GM19351 (cell line): ENCODE data around the gene SARS1.

Experiments used
- ATAC-seq: cut with Tn5 transposase; IDR thresholded peaks from one replicate; pipeline ENCODE4 v1.9.1; 2021; ENCODE audit warnings: mild to moderate bottlenecking, moderate library complexity; ENCODE audit not compliant: unreplicated experiment

SARS1 gene

DNA sequence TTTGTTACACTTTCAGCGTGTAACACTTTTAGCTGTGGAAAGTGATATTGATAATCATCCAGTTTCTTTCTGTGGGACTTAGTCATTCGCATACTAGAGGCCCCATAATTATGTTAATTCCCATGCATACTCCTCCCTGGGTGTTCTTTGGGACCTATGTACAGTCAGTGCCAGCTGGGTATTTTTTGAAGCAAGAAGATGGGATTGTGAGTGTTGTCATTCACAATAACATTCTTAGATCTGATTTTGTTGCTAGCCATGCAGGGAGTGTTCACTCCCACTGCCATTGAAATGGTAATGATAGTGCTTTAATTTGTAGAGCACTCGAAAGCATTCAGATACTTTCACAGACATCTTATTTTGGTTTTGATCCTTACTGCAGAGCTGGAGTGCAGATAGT lies 11.6 kb downstream of the SARS1 start:
- no peak for ATAC-seq

DNA sequence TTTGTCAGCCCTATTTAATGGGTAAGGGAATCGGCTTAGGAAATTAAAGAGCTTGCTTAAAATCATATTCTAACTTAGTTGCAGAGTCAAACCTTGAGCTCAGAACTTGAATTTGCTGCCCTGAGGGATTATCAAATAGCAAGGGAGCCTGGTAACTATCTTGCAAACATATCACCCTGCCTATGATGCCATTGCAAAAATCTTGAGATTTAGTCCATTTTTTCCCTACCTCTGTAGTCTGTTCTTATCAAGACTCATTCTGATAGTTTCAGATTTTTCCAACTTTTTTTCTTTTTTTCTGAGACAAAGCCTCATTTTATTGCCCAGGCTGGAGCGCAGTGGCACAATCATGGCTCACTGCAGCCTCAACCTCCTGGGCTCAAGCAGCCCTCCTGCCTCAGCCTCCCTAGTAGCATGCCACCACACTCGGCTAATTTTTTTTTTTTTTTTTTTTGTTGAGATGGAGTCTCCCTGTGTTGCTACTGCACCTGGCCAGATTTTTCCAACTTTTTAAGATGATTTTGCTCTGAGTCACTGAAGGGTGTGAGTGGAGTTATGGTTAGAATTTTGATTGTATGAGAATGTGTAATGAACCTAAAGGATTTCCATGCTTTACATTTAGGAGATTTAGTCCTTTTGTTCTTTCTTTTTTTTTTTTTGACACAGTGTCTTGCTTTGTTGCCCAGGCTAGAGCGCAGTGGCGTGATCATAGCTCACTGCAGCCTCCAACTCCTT lies 12.2 kb downstream of the SARS1 start:
- no peak for ATAC-seq

DNA sequence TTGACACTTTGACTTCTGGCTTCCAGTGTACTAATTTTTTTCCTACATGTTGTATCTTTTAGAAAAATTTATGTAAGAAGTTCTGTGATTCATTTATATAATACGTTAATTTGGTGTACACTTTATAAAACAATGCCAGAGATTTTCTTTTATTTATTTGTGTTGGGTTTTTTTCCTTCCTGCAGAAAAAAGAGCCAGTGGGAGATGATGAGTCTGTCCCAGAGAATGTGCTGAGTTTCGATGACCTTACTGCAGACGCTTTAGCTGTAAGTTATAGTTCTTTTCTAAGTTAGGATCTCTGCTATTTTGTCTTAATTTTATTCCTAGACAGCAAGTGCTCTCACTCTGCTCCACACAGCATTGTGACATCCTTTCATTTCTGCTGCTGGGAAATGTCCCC lies 14.4 kb downstream of the SARS1 start:
- ATAC-seq = no peak

DNA sequence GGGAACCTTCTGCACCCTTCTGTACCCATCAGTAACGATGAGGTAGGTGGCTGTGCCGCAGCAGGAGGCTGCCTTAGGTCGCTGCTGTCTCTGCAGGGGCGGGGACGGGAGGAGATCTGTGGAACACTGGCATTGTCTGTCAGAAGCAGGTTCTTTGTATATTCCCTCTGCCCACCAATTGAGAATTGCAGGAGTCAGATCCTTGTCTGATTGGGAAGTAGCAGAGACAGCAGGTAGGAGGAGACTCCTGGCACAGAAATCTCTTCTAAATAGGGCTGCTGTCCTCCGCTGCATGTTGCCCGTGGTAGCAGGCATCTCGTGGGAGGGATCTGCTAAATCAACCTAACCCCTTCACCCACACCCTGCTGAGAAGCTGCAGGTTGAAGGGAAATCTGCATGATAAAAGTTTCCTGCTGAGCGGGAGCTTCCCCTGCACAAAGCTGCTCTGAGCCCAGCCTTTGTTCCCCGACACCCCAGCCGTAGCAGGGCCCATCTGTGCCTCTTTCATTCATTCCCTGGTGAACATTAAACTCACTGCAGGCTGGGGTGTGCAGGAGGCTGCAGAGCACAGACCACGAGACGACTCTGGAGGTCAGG lies 15.9 kb downstream of the SARS1 start:
- no peak for ATAC-seq

DNA sequence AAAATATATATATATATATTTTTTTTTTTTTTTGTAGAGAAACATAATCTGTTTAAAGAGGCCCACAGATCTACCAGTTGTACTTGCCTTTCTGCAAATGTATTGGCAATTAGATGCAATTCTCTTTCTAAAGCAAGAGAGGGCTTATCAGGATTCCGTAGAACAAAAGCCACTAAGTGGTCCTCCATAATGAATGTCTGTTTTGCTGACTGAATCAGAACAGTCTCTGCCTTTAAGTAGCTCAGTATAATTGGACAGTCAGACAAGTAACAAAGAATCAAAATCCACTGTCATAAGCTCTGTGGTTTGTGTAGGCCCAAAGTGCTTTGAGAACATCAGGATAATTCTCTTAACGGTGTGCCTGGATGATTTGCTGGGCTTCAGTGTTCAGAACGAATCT lies 17.3 kb downstream of the SARS1 start:
- no peak for ATAC-seq

DNA sequence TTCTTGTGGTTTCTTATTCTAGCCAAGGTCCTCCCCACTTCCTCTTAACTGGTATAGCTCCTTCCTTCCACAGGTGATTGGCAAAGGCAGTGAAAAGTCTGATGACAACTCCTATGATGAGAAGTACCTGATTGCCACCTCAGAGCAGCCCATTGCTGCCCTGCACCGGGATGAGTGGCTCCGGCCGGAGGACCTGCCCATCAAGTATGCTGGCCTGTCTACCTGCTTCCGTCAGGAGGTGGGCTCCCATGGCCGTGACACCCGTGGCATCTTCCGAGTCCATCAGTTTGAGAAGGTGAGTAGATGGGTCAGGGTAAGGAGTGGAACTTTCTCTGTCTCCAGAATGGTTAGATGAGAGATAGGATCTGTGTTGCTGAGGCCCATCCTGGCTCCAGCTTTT lies 21.4 kb downstream of the SARS1 start:
- no peak for ATAC-seq

DNA sequence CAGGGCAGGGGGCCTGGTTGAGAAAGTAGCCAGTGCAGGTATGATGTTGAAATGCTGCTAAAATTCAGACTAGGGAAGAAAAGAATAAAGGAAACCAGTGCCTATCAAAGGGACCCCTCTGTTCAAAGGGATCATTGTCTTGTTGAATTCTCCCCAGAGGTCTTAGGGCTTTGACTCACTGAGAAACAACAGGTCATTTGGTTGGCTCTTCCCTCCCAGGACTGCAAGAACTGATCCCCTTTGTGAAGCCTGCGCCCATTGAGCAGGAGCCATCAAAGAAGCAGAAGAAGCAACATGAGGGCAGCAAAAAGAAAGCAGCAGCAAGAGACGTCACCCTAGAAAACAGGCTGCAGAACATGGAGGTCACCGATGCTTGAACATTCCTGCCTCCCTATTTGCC lies 23.8 kb downstream of the SARS1 start:
- no peak for ATAC-seq

DNA sequence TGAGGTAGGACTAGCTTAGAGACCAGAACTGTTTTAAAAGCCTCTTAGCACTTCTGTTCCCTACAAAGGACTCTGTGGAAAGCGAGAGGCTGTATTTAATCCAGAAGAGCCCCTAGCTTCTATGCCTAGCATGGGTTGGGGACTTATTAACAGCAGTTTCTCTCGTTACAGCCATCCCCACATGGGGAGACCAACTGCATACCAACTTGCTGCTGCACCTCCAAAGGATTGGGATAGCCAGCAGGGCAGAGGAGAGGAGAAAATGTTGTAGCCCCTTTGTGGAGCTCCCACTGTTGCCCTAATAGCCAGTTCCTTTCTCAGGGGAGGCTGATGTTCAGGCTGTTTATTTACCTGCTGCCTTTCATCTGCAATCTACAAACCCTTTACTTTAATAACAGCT lies 24.7 kb downstream of the SARS1 start:
- ATAC-seq = no peak

DNA sequence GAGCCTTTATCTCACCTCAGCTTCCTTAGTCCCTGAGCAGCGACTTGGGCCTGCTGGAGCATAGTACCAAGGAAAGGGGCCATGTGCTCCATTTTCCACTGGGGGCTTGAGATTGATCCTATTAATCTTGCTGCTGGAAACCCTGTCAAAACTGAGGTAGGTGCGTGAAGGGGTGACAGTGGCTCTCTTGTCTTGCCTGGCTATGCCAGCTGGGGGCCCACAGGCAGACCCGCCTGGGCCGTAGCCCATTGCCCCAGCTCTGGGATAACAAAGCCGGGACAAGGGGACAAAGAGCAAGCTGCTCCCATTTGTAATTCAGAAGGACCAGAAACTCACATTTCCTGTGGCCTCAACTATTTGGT lies 25.3 kb downstream of the SARS1 start:
- no peak for ATAC-seq

DNA sequence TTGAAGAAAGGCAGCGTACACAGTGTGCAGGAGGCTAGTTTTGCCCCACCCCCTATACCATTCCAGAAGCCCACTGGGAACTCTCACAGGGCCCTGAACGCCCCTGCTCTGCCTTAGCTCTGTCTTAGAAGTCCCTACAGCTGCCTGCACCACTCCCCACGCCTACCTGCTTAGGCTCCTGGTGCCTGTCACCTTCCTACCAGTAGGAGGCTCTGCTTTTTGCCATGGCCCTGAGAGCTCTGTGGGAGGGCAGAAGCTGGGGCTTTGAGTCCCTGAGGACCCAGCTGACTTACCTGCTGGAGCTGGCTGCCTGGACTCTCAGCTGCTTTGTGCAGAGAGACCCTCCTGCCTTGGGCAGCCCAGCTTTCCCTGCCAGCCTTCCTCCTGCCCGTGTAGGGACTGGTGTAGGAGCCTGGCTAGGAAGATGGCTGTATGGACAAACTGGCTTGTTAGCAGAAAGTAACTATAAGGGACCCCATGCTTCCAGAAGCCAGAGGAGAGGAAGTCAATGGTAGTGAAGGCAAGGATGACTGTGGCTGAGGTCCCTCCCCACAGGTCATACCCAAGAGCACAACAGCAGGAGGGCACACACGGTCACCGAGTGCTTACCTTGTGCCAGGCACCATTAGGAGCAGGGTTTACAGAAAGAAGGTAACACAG lies 25.8 kb downstream of the SARS1 start:
- peak; percentile 74 for ATAC-seq

DNA sequence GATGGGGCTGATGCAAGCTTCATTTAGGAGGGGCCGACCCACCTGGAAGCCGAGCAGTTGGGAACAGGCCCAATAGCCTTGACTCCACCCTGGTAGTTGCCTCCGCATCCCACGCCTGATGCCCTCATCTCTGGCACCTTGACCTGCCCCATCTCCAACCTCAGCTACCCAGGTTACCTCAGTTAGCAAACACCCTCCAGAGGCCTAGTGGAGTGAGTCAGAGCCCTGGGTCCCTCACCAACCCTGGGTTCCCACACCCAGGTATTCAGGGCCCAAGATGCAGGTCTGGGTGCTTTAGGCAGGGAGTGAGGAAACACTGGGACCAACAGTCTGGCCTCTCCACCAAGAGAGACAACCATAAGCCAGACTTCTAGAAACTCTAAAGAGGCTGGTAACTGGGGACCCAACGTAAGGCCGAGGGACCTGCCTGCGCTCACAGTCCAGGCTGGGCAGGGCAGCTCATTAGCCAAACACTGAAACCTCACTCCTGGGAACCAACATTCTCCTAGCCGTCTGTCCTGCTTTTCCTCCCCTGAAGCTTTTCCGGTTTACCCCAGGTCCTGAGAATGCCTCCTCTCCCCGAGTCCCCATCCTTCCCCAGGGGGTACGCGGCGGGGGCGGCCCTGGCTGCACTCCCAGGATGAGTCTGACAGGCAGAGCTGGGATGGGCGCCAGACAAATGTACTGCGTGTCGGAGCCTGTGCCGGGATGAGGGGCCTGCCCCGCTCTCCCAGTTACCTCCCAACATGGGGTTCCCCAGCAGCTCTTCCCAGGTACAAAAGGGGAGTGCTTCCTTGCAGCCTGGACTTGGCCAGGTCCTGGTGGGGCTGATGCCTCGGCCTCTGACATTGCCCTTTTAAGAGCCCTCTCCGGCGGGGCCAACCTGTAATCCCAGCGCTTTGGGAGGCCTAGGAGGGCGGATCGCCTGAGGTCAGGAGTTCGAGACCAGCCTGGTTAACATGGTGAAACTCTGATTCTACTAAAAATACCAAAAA lies 26.7 kb downstream of the SARS1 start:
- ATAC-seq = no peak

DNA sequence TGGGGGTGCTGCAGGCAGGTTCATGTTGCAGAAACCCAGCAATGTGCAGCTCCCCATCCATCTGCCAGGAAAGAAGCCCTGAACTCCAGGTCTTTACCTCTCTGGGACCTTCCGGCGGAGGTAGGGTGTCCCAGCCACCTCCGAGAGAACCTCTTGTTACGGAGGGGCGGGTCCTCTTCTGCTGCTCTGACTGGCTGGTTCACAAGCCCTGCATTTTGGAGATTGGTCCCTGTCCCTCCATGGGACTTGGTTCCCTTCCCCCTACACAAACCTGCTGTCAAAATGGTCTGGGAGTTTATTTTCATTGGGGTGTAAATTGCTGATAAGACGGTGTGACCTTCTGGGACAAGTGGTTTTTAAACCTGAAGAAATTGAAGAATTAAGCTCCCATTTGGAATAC lies 27.6 kb downstream of the SARS1 start:
- no peak for ATAC-seq

DNA sequence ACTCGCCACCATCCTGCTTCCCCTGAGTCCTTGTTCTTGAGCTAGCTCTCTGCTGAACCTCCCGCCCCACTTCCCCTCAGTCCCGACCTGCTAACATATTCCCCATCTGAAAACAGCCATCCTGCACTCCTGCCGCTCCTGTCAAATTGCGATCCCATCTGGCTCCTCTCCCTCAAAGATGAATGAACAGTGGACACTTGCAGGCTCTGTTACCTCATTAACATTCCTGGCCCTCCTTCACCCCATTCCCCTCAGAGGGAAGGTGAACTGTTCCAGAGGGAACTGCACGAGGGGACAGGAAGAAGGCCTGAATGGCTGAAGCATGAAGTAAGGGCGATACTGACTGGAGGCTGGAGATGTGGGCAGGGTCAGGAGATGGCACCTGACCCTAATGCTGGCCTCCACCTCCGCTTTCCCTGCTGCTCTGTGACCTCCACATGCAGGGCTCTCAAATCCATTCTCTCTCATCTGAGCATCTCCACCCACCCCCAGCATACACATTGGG lies 28.2 kb downstream of the SARS1 start:
- no peak for ATAC-seq

DNA sequence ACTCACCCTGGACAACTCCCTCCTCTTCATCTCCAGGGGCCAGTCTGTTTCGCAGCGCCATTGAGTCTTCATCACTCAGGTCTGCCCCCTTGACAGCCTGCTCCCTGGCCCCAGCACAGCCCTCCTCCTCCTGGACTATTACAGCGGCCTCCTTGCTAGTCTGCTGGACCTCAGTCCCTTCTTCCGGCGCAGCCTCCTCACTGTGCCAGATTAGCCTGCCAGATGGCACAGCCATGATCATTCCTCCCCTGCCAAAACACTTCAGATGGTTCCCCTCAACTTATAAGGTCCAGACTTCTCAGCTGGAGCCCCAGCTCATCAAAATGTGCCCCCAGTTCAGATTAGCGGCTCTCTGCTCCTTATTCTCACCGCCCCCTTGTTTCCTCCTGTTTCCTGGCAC lies 28.7 kb downstream of the SARS1 start:
- ATAC-seq = no peak

DNA sequence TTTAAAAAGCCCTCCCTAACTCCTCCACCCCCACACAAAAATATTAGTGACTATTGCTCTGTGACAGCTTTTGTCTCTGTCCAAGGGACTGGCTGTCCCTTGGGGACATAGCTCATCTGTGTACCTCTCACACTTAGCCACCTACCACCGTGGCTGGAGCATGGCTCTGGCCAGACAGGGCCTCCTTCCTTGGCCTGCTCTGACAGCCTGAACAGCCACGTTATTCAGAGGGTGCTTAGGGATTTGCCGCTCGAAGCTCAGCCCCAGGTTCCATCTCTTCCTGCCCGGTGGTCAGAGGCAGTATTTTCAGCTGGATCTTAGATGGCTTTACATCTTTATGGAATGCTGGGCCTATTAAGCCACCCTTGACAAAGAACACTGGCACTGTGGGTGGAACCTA lies 29.5 kb downstream of the SARS1 start:
- ATAC-seq = no peak

DNA sequence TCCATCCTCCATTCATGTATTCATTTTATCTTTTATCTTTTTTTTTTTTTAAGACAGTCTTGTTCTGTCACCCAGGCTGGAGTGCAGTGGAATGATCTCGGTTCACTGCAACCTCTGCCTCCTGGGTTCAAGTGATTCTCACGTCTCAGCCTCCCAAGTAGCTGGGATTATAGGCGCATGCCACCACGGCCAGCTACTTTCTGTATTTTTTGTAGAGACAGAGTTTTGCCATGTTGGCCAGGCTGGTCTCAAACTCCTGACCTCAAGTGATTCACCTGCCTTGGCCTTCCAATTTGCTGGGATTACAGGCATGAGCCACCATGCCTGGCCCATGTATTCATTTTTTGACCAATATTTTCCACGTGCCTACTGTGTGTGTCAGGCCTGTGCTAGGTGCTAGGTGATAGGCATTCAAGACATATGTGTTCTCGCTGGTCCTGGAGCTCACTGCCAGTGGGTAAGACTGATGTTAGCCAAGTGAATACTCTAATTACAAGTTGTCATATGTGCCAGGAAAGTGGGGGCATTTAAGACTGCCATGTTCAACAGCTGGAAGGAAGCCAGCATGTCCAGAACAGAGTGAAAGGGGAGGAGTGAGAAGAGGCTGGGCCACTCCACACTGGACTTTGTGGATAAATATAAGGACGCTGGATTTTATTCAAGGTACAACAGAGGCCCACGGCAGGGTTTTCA lies 30.3 kb downstream of the SARS1 start:
- ATAC-seq = no peak

DNA sequence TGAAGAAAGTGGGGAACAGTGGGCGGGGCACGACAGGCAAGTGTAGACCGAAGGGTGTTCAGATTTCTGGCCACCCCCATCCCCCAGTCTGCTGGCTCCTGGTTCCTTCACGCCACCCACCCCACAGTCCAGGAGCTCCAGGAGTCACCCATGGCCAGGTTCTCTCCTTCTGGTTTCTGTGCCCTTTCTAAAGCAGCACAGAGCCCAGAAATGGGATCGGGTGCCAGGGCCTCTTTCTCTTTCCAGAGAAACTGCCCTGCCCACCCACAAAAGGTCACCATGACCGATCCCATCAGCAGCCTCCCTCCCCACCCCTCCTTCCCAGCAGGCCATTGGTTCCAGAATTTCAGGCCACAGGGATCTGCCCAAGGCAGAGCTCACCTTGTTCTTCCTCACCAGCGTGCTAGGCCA lies 32.4 kb downstream of the SARS1 start:
- no peak for ATAC-seq

DNA sequence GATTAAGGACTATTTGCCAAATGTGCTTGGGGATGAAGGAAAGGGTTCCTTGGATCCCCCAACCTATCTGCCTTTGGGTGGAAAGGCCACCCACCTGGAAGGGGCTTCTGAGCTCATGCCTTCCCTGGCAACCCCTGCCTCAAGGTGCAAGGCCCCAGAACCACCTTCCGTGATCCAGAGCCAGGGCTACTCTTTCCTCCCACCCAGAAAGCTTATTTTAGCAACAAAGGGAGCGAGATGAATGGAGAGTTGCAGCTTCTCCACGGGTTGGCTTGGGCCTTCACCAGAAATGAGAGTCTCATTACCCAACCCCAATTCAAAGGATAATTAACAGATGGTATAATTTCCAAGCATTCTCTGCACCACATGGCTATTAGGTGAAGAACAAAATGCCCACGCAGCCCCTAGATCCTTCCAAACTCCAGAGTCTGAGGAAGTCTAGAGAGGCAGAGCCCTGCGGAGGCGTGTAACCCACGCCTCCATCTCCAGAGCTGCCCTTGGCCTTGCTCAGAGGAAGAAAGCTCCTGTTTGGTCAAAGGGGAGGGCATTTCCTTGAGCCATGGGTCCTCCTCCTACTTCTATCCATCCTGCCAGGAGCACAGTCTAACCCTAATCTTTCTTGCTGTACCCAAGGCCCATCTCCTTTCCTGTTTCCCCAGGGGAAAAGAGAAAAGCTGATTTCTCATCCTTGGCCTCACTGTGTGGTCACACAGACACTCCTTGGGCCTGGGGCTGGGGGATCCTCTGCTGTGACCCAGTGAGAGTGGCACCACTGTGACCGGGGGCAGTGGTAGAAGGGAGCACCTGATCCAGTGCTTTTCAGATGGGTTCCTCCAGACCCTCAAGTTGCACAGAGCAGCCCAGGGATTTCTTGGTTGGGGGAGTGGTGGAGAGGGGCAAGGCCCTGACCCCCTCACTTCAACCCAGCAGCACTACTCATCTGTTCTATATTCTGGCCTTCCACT lies 34.0 kb downstream of the SARS1 start:
- ATAC-seq = no peak

DNA sequence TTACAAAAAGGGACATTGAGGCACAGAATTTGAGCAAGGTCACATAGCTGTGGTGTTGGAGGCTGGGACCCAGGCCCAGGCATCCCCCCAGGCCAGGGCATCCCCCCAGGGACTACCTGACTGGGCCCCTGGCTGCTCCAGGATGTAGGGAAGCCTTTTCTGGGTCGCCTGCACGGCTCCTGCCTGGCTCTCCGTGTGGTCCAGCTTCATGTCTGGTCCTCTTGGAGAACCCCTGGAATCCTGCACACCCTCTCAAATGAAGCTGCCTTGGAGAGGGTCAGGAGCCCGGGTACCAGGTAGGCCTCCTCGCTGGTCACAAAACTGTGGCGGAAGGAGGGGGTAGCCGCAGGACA lies 34.7 kb downstream of the SARS1 start:
- ATAC-seq = no peak
